ENCODE measurements around the gene GAREM1. TPM values are rescaled to one million over a fixed set of nuclear protein-coding genes. Genes with fewer than 3 reads are reported as not detected.

Gene GAREM1
- total RNA-seq, 1 experiment from 2014 or later = 7.0 TPM

DNA sequence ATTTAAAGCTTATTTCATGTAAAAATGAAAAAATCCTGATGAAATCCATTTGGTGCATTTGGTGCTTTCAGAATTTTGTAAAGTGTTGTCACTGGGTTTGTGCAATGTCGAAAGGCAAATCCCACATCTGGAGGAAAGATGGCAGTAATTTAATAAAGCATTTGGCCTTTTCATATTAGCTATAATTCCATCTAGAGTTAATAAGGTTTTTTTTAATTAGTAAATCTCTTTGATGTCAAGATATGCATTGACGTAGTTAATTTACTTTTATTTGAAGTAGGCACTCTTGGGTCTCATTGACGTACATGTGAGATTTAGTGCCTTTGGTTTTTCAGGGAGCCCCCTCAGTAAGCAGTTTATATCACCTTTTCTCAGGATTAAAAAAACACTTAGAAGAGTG is 12.3 kb upstream of the GAREM1 start (continued):
- TF ChIP-seq, protein P1, sequence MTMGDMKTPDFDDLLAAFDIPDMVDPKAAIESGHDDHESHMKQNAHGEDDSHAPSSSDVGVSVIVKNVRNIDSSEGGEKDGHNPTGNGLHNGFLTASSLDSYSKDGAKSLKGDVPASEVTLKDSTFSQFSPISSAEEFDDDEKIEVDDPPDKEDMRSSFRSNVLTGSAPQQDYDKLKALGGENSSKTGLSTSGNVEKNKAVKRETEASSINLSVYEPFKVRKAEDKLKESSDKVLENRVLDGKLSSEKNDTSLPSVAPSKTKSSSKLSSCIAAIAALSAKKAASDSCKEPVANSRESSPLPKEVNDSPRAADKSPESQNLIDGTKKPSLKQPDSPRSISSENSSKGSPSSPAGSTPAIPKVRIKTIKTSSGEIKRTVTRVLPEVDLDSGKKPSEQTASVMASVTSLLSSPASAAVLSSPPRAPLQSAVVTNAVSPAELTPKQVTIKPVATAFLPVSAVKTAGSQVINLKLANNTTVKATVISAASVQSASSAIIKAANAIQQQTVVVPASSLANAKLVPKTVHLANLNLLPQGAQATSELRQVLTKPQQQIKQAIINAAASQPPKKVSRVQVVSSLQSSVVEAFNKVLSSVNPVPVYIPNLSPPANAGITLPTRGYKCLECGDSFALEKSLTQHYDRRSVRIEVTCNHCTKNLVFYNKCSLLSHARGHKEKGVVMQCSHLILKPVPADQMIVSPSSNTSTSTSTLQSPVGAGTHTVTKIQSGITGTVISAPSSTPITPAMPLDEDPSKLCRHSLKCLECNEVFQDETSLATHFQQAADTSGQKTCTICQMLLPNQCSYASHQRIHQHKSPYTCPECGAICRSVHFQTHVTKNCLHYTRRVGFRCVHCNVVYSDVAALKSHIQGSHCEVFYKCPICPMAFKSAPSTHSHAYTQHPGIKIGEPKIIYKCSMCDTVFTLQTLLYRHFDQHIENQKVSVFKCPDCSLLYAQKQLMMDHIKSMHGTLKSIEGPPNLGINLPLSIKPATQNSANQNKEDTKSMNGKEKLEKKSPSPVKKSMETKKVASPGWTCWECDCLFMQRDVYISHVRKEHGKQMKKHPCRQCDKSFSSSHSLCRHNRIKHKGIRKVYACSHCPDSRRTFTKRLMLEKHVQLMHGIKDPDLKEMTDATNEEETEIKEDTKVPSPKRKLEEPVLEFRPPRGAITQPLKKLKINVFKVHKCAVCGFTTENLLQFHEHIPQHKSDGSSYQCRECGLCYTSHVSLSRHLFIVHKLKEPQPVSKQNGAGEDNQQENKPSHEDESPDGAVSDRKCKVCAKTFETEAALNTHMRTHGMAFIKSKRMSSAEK (CRISPR knock-in tag; IDR thresholded peaks at IDR 0.05; ENCODE audit: borderline replicate concordance) = no peak
- TF ChIP-seq FOXK1 (CRISPR knock-in tag; IDR thresholded peaks at IDR 0.05) (no peak), ZNF317 (CRISPR knock-in tag; IDR thresholded peaks at IDR 0.05; ENCODE audit: borderline replicate concordance, low read depth) (no peak), NR2C2 (CRISPR knock-in tag; IDR thresholded peaks at IDR 0.05) (no peak), GRHL2 (CRISPR knock-in tag; IDR thresholded peaks at IDR 0.05; ENCODE audit: insufficient replicate concordance, severe bottlenecking) (no peak)
- TF ChIP-seq, protein P2, sequence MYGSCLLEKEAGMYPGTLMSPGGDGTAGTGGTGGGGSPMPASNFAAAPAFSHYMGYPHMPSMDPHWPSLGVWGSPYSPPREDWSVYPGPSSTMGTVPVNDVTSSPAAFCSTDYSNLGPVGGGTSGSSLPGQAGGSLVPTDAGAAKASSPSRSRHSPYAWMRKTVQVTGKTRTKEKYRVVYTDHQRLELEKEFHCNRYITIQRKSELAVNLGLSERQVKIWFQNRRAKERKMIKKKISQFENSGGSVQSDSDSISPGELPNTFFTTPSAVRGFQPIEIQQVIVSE (CRISPR knock-in tag; IDR thresholded peaks at IDR 0.05; ENCODE audit: borderline replicate concordance) = no peak
- TF ChIP-seq, protein P3, sequence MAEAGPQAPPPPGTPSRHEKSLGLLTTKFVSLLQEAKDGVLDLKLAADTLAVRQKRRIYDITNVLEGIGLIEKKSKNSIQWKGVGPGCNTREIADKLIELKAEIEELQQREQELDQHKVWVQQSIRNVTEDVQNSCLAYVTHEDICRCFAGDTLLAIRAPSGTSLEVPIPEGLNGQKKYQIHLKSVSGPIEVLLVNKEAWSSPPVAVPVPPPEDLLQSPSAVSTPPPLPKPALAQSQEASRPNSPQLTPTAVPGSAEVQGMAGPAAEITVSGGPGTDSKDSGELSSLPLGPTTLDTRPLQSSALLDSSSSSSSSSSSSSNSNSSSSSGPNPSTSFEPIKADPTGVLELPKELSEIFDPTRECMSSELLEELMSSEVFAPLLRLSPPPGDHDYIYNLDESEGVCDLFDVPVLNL (CRISPR knock-in tag; IDR thresholded peaks at IDR 0.05; ENCODE audit: borderline replicate concordance, low read depth) = no peak
- TF ChIP-seq, protein P4, sequence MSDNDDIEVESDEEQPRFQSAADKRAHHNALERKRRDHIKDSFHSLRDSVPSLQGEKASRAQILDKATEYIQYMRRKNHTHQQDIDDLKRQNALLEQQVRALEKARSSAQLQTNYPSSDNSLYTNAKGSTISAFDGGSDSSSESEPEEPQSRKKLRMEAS (CRISPR knock-in tag; IDR thresholded peaks at IDR 0.05) = no peak

DNA sequence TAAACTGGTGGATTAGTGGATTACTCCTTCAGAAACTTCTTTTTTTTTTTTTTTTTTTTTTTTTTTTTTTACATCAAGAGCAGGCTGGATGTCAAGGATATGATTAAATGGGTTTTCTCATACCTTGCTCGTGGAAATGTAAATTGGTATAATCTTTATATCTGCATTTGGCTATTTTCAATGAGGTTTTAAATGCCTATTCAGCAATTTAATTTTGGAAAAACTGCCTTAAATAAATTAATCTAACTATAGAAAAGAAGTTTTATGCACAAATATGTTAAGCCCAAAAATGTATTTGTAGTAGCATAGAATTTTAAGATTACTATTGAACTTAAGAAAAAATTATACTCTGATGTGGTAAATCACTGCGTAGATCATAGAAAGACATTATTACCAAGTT is 11.4 kb upstream of the GAREM1 start:
- Mint-ChIP-seq H3K9me3 (0 out of 2 replicates have a peak, but pooled peaks cover 4% of the 10 kb centered on the region), H3K36me3 (no peaks in the 10 kb centered on the region), H3K4me1 (peaks cover 9% of the 10 kb centered on the region), H3K27ac (no peak overlapping the region), H3K4me3 (no peak overlapping the region), H3K27me3 (ENCODE audit: low read depth) (no peaks in the 10 kb centered on the region)
- TF ChIP-seq ELF4 (CRISPR knock-in tag; IDR thresholded peaks at IDR 0.05; ENCODE audit: low read depth) (no peak), MYBL2 (CRISPR knock-in tag; IDR thresholded peaks at IDR 0.05) (no peak)
- TF ChIP-seq, protein P5, sequence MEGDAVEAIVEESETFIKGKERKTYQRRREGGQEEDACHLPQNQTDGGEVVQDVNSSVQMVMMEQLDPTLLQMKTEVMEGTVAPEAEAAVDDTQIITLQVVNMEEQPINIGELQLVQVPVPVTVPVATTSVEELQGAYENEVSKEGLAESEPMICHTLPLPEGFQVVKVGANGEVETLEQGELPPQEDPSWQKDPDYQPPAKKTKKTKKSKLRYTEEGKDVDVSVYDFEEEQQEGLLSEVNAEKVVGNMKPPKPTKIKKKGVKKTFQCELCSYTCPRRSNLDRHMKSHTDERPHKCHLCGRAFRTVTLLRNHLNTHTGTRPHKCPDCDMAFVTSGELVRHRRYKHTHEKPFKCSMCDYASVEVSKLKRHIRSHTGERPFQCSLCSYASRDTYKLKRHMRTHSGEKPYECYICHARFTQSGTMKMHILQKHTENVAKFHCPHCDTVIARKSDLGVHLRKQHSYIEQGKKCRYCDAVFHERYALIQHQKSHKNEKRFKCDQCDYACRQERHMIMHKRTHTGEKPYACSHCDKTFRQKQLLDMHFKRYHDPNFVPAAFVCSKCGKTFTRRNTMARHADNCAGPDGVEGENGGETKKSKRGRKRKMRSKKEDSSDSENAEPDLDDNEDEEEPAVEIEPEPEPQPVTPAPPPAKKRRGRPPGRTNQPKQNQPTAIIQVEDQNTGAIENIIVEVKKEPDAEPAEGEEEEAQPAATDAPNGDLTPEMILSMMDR (IDR thresholded peaks at IDR 0.05) = no peak
- TF ChIP-seq, protein P6, sequence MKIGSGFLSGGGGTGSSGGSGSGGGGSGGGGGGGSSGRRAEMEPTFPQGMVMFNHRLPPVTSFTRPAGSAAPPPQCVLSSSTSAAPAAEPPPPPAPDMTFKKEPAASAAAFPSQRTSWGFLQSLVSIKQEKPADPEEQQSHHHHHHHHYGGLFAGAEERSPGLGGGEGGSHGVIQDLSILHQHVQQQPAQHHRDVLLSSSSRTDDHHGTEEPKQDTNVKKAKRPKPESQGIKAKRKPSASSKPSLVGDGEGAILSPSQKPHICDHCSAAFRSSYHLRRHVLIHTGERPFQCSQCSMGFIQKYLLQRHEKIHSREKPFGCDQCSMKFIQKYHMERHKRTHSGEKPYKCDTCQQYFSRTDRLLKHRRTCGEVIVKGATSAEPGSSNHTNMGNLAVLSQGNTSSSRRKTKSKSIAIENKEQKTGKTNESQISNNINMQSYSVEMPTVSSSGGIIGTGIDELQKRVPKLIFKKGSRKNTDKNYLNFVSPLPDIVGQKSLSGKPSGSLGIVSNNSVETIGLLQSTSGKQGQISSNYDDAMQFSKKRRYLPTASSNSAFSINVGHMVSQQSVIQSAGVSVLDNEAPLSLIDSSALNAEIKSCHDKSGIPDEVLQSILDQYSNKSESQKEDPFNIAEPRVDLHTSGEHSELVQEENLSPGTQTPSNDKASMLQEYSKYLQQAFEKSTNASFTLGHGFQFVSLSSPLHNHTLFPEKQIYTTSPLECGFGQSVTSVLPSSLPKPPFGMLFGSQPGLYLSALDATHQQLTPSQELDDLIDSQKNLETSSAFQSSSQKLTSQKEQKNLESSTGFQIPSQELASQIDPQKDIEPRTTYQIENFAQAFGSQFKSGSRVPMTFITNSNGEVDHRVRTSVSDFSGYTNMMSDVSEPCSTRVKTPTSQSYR (CRISPR knock-in tag; IDR thresholded peaks at IDR 0.05) = no peak
- DNase-seq (ENCODE audit: low spot score) = no peak
- CTCF ChIA-PET = interaction anchor here (0.5 to 0.6 kb wide), 2 partner anchors 69 to 345 kb away, joined by 3 read pairs; no protein-coding TSS in a partner anchor
- ATAC-seq = no peak
- POLR2A ChIA-PET = no interaction called here
